ENCODE results near the gene RCL1.

The RCL1 gene

DNA sequence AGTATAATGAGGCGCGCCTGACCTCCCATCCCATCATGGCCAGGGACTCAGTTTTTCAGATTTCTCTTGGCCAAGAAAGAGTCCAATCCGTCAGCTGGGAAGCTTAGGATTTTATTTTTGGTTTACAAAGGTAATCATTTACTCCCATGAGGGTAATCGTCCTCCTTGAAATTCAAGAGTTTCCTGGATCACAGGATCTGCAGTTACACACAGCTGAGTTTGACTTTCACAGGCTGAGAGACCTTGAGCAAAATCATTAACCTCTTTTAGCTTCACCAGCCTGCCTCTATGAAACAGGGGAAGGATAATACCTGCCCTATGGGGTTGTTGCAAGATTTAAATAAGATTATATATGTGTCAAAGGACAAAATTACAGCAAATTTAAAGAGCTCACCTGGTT is 36.3 kb upstream of the RCL1 start:
- ATAC-seq (ENCODE audit: insufficient read depth, low read depth): no peak
- no peaks in the 10 kb centered on the region for H4K20me1 ChIP-seq (ENCODE audit: insufficient read depth, low read length)

DNA sequence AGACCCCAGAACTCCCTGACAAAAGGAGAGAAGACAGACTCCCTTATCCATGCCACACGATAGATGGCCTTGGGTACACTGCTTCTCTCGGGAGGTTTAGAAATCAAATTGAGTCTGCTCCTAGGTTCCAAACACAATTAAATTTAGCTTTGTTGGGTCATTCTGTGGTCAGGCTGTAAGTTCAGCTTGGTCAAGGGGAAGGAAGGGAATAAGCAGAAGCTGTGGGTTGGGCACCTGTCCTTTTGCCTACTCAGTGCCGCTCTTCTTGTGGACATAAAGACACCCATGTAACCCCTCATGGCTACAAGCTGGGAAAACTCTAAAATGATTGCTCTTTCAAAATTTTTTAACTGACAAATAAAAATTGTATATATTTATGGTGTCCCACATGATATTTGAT is 32.6 kb upstream of the RCL1 start:
- no peak overlapping the region for H2AFZ ChIP-seq (ENCODE audit: low read depth, low read length)
- TF ChIP-seq, protein P1, sequence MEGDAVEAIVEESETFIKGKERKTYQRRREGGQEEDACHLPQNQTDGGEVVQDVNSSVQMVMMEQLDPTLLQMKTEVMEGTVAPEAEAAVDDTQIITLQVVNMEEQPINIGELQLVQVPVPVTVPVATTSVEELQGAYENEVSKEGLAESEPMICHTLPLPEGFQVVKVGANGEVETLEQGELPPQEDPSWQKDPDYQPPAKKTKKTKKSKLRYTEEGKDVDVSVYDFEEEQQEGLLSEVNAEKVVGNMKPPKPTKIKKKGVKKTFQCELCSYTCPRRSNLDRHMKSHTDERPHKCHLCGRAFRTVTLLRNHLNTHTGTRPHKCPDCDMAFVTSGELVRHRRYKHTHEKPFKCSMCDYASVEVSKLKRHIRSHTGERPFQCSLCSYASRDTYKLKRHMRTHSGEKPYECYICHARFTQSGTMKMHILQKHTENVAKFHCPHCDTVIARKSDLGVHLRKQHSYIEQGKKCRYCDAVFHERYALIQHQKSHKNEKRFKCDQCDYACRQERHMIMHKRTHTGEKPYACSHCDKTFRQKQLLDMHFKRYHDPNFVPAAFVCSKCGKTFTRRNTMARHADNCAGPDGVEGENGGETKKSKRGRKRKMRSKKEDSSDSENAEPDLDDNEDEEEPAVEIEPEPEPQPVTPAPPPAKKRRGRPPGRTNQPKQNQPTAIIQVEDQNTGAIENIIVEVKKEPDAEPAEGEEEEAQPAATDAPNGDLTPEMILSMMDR (IDR thresholded peaks at IDR 0.05; ENCODE audit: borderline replicate concordance, extremely low read depth, low read length, poor library complexity, severe bottlenecking): no peak
- no peak for TF ChIP-seq EZH2 (IDR thresholded peaks at IDR 0.05; ENCODE audit: borderline replicate concordance, low read depth, low read length, severe bottlenecking)
- no peaks in the 10 kb centered on the region for H3K9me3 ChIP-seq (ENCODE audit: insufficient read depth, low read length, severe bottlenecking)
- DNase-seq (no peak), ATAC-seq (ENCODE audit: insufficient read depth, low read depth) (no peak)
- H4K20me1 ChIP-seq (ENCODE audit: insufficient read depth, low read length): no peaks in the 10 kb centered on the region; the same call in 1 of the 2 replicates
- no peaks in the 10 kb centered on the region for H3K27me3 ChIP-seq (ENCODE audit: insufficient read depth, low read length, poor library complexity)
- H3K79me2 ChIP-seq (ENCODE audit: insufficient read depth, low read length): no peaks in the 10 kb centered on the region
- H3K27ac ChIP-seq (ENCODE audit: low read length): no peak overlapping the region
- H3K4me1 ChIP-seq (ENCODE audit: insufficient read depth, low read length): peaks cover 12% of the 10 kb centered on the region
- no peaks in the 10 kb centered on the region for H3K36me3 ChIP-seq (ENCODE audit: insufficient read depth, low read length)
- no peak overlapping the region for H3K4me2 ChIP-seq (ENCODE audit: insufficient read depth, low read length)
- H3K4me3 ChIP-seq (ENCODE audit: low read depth in 1 of 2, low read length in 2 of 2): no peak overlapping the region
- no peak overlapping the region for H3K9ac ChIP-seq (ENCODE audit: low read depth, low read length)

More for the DNA sequence above, 36.3 kb upstream of the RCL1 start:
- no peaks in the 10 kb centered on the region for H3K27me3 ChIP-seq (ENCODE audit: insufficient read depth, low read length, poor library complexity)
- H3K9me3 ChIP-seq (ENCODE audit: insufficient read depth, low read length, severe bottlenecking): no peaks in the 10 kb centered on the region
- no peak overlapping the region for H2AFZ ChIP-seq (ENCODE audit: low read depth, low read length)
- no peaks in the 10 kb centered on the region for H3K36me3 ChIP-seq (ENCODE audit: insufficient read depth, low read length)
- no peak overlapping the region for H3K4me2 ChIP-seq (ENCODE audit: insufficient read depth, low read length)
- TF ChIP-seq, protein P1 (IDR thresholded peaks at IDR 0.05; ENCODE audit: borderline replicate concordance, extremely low read depth, low read length, poor library complexity, severe bottlenecking): no peak
- TF ChIP-seq EZH2 (IDR thresholded peaks at IDR 0.05; ENCODE audit: borderline replicate concordance, low read depth, low read length, severe bottlenecking): no peak
- no peaks in the 10 kb centered on the region for H3K79me2 ChIP-seq (ENCODE audit: insufficient read depth, low read length)
- no peak for DNase-seq
- H3K4me3 ChIP-seq (ENCODE audit: low read depth in 1 of 2, low read length in 2 of 2): no peak overlapping the region
- no peak overlapping the region for H3K27ac ChIP-seq (ENCODE audit: low read length)
- H3K9ac ChIP-seq (ENCODE audit: low read depth, low read length): no peak overlapping the region
- H3K4me1 ChIP-seq (ENCODE audit: insufficient read depth, low read length): peaks cover 5% of the 10 kb centered on the region; the same call in 1 of the 2 replicates

DNA sequence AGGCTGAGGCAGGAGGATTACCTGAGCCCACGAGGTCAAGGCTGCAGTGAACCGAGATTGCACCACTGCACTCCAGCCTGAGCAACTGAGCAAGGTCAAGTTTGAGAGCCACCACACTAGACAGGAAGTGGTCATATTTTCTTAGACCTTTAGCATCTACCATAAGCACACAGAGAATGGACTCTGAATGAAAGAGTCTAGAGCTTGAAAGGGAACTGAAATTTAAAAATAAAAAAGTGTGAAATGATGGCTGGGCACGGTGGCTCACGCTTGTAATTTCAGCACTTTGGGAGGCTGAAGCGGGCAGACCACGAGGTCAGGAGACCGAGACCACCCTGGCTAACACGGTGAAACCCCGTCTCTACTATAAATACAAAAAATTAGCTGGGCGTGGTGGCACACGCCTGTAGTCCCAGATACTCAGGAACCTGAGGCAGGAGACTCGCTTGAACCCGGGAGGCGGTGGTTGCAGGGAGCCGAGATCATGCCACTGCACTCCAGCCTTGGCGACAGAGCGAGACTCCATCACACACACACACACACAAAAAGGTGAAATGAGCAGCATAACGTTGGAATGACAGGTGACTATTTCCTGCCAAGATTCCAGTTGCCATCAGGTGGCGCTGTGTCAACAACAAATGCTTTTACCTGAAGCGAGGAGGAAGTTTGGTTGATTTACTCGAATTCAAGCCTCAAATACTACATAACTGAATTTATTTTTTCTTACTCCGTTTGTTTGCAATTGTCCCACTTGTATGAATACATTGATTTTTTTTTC is 30.4 kb upstream of the RCL1 start:
- no peaks in the 10 kb centered on the region for H3K36me3 ChIP-seq (ENCODE audit: insufficient read depth, low read length)
- DNase-seq (peak; percentile 70), ATAC-seq (ENCODE audit: insufficient read depth, low read depth) (peak; percentile 77)
- H3K4me1 ChIP-seq (ENCODE audit: insufficient read depth, low read length): peaks cover 12% of the 10 kb centered on the region
- H3K27me3 ChIP-seq (ENCODE audit: insufficient read depth, low read length, poor library complexity): no peaks in the 10 kb centered on the region
- H3K4me2 ChIP-seq (ENCODE audit: insufficient read depth, low read length): peak overlapping the region; percentile 53
- no peaks in the 10 kb centered on the region; the same call in 1 of the 2 replicates for H4K20me1 ChIP-seq (ENCODE audit: insufficient read depth, low read length)
- H3K9ac ChIP-seq (ENCODE audit: low read depth, low read length): no peak overlapping the region
- peak overlapping the region; percentile 72 for H2AFZ ChIP-seq (ENCODE audit: low read depth, low read length)
- H3K79me2 ChIP-seq (ENCODE audit: insufficient read depth, low read length): no peaks in the 10 kb centered on the region
- H3K4me3 ChIP-seq (ENCODE audit: low read depth in 1 of 2, low read length in 2 of 2): peak overlapping the region in 1 of 2 experiments; percentile 27; a peak in 1 of 4 replicates
- TF ChIP-seq EZH2 (IDR thresholded peaks at IDR 0.05; ENCODE audit: borderline replicate concordance, low read depth, low read length, severe bottlenecking): no peak
- TF ChIP-seq, protein P1 (IDR thresholded peaks at IDR 0.05; ENCODE audit: borderline replicate concordance, extremely low read depth, low read length, poor library complexity, severe bottlenecking): peak; percentile 85
- H3K9me3 ChIP-seq (ENCODE audit: insufficient read depth, low read length, severe bottlenecking): no peaks in the 10 kb centered on the region
- no peak overlapping the region for H3K27ac ChIP-seq (ENCODE audit: low read length)

Measured in DND-41 (cell line).